C1 segment of cervical spinal cord (tissue), 14 donors: ENCODE data around the gene GPC3.
"Not testable (repeated sequence)": the region's sequence is repeated elsewhere in the genome, so short reads cannot be mapped to it uniquely, and the experiment has no call there.

Experiments
- DNase-seq, 14 donors: peaks; one replicate each; lab custom pipeline; 2025; lab: John Stamatoyannopoulos, UW

Gene GPC3

DNA sequence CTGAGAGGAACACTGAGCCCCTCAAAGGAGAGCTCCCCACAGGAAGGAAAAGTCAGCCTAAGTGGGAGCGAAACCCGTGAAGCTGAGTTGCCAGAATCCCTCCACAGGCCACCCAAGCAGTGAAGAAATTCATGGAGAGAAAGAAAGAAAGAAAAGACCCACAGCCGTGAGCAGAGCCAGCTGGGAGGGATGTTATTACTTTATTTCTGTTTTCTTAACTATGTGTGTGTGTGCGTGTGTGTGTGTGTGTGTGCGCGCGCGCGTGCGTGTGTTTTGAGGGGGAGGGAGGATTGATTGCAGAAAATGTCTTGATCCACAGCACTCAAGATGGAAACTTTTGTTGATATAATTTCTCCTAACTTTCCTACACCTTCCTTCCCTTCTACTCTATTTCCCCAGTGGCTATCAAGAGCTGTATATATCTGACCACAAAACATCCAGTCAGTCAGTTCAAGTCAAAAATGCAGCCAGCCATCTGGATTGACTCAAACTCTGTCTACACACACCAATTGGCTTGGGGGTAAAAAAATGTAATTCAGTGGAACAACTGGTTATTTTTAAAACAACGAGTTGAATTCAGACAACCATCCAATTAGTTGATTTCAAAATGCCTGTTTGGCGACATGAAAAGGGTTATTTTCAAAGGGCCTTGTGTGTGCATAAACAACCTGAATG lies 13.8 kb upstream of the GPC3 start:
- DNase-seq, result no peak

DNA sequence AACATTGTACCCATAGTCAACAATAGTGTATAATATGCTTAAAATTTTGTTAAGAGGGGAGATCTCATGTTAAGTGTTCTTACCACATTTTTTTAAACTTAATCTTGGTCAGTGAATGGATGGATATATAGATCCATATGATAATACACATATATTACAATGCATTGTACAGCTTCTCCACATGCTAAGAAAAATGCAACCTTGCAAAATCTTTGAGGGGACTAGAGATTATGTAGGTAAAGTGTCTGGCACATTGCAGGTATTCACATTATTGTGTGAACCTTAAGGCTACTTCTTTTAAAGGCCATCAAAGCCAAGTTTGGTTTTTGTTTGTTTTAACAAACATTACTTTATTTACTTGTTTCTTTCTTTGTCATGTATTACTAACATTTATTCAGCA lies 10.4 kb upstream of the GPC3 start:
- DNase-seq, result no peak

DNA sequence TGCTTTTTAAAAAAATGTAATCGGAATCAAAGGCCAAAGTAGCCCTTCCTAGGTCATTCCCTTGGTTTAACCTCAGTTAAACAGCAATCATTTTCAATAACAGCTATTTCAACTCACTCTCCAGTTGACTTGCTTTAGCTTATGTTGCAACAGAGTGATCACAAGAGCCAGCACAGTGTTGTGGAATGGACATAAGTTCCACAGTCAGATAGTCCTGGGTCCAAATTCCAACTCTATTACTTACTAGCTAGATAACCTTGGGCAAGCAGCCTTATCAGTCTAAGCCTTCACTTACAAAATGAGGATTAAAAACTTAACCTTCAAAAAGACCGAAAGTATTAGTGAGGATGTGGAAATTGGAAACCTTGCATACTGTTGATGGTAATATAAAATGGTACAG lies 9.2 kb upstream of the GPC3 start:
- DNase-seq, result no peak

DNA sequence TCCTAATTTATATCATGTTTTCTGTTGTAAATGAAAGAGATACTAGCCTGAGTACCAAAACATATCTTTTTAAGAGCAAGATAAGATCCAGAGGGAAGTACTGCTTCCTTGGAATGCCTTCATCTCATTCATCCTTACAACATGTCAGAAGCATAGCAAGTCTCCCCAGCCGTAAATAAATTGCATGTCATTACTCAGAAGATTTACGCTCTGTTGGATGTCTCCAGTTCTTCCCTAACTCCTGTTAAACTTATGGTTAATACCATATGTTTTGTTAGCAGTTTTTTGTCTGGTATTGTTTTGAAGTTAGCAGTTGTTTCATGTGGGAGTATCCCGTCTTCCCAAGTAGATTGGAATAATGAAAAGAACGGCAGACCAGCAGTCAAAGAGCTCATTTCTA lies 7.5 kb upstream of the GPC3 start:
- DNase-seq, result no peak

DNA sequence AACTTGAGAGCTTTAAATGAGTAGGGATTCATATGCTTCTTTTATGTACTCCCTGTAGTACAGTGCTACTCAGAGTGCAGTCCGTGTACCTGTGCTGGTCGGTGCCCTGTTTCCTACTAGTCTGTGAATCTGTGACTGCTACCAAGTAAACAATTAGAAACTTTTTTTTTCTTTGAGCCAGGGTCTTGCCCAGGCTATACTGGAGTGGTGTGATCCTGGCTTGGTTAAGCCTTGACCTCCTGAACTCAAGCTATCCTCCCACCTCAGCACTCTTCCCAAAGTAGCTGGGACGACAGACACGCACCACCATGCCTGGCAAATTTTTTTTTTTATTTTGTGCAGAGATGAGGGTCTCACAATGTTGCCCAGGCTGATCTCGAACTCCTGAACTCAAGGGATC lies 6.4 kb upstream of the GPC3 start:
- DNase-seq, result no peak

DNA sequence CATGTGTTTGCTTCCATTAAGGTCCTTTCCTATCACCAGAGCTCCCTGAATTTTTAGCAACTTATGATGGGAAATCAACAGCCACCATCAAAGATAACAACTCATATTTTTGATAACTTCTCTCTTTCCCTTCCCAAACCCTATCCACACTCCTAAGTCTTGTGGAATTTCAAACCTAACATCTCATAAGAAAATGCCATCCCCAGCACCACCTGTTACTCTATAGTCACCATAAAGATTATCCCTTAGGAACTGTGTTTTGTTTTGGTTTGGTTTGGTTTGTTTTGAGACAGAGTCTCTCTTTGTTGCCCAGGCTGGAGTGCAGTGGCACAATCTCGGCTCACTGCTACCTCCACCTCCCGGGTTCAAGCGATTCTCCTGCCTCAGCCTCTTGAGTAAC lies 5.7 kb upstream of the GPC3 start:
- DNase-seq, result not testable (repeated sequence)

DNA sequence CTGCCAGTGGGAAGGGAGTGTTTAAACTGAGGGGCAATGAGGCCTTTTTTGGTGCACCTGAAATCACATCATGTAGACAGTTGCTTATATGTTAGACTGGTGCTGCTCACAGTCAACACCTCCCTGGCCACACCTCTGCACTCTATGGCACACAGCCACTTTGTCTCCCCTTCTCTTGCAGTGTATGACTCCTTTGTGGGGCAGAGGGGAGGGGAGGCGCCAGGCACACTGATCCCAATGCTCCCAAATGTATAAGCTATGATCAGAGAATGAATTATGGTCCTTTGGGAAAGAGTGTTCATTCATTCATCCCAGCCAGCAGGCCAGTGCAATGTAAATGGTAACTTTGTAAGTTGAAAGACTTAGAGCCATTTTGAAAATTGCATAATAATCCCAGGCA lies 4.6 kb upstream of the GPC3 start:
- no peak for DNase-seq

DNA sequence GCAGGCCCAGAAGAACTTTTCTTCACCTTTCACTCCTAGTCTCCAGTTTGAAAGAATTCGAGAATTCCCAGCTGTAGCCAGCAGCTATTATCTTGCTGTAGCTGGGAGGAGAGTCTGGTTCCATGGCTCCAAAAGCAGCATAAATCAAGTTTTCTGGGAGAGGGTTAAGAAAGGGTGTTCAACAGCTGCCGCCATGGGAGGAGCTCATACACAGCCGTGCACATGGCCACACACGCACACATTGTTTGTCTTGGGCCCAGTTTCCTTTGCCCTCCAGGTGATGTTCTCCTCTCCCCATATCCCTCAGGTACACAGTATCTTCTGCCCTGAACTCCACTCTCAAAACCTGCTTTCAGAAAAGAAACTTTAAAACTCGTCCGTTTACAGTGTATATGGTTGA lies 4.1 kb upstream of the GPC3 start:
- DNase-seq, result no peak

DNA sequence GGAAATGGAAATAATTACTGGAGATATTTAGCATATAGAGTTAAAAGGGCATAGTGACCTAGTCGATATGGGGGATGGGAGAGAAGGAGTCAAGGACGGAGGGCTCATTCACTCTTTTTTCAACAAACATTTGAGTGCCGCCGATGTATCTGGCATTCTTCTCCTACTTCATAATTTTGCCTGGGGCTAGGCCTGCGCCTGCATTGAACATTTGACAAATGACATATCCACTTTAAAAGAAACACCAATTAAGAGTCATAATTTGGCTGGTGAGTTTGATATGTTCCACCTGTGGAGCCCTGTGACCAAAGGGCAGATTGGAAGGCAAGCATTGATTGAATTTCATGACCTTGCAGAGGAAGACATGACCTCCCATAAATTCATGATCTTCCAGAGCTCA lies 2.6 kb upstream of the GPC3 start:
- DNase-seq, result no peak

DNA sequence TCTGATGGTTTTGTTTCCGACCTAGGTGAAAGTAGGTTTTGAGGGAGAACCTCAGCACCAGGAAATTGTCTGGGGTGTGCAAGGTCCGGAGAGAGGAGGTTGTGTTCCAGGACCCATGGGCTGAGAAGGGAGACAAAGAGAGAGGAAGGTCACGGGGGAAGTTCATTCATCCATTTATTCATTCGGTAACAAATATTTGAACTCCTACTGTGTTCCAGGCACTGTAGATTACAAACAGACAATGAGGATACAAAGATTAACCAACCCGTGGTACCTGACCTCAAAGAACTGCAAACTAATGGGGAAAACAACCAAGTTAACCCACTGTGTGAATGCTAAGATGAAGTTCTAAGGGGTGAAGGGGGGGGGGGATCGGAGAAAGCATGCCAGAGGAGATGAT lies 1.8 kb upstream of the GPC3 start:
- no peak for DNase-seq

DNA sequence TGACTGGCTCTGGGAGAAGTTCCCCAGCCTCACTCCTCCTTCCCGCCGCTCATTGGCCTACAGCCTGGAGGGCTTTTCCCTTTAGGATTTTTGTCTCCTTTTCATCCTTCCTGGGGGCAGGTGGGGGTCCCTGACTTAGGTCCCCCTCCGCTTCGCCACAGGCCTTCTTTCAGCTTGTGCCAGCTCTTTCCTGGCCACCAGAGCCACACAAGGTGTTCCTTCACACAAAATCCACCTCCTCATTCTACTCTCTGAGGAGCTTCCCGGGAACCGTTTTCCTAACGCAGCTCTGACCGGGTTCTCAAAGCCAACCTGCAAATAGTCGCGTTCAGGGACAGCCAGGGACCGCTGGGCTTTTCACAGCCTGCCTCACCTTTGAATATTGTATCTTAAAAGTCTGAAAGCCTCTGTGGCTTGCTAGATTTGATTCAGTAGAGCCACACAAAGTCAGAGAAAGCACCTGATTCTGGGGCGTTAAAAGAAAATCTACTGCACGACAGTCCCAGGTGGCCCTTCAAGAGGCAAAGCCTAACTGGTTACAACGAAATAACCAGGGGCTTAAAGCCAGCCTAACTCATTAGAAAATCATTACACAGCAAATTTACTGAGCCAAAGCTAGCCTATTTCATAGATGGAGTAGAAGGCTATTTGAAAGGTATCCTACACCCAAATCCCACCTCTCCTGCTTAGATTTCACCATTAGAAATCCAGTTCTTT lies 731 bp upstream of the GPC3 start:
- DNase-seq, result peak in 1 of 14 donors; percentile 7

DNA sequence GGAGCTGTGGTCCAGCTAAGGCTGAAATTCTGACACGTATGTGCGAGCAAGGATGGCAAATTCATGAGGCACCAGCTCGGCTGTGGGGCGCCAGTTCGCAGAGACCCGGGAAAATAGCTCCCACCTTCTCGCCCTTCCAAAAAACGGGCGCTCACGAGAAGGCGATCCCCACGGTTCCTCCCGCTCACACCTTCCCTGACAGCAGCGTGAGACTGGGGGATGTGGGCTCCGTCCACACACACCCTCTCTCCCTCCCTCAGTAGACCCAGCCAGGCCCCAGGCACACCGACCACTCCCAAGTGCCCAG lies 584 bp downstream of the GPC3 start:
- DNase-seq, result no peak

DNA sequence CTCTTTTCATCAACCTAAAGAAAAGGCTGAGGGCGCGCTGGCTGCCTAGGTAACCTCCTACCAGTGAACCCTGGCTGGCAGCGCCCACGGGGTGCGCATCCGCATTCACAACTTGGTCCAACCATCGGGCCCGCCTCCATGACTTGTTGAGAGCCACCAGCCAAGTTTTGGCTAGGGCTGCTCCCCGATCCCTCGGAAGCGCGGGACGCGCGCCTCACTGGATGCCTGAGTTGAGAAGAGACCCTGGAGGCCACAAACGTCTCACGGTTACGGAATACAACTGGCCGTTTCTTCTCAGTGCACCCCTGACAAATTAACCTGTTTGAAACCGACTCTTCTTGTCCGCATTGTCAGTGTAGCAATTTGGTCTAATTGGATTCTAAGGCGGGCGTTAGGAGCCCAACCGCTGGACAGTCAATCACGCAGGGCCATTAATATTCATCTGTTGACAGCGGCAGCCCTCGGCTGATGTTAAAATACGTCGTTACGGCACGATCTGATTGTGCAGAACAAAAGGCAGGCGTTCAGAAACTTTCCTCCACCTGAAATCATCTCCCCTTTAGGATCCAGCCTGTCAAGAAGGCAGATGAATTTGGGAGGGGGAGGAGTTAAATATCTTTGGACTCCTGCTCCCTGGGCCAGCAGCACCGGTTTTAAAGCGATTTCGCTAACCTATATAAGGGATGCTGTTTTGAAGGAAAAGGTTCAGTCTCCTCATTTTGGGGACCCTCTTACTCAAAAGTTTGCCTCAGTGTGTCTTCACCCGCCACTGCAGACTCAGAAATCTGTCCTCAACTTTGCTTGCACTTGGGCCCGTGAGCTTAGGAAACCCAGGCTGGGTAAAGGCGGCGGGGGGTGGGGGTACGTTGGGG lies 1.2 kb downstream of the GPC3 start:
- no peak for DNase-seq

DNA sequence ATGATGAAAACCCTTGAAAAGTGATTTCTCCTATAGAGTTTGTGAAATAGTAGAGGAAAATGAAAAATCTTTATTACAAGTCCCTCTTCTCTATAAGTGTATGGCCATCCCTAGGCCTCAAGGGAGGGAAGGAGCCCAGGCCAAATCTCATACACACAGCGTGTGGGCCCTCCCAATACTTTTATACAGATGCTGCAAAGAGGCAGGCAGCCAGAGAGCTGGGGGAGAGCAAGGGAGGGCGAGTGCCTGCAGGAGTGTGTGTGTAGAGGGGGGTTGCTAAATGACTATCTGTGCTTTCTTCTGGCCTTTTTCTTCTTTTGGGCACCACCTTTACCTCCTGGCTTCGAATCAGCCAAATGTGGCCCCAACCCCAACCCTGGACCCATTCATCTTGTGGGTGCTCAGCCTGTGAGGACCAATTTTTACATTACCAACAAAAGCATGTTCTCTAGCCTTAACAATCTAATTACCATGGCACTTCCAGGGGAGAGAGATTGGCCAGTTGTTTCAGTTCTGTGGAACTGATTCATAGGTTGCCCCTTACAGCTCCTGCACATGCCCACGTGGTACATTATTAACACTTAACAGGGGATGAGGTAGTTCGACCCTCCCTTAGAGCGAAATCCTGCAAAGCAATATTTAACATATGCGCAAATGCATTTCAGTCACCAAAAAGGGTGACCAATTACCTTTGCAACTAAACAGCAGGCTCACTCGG lies 2.0 kb downstream of the GPC3 start:
- DNase-seq, result no peak

DNA sequence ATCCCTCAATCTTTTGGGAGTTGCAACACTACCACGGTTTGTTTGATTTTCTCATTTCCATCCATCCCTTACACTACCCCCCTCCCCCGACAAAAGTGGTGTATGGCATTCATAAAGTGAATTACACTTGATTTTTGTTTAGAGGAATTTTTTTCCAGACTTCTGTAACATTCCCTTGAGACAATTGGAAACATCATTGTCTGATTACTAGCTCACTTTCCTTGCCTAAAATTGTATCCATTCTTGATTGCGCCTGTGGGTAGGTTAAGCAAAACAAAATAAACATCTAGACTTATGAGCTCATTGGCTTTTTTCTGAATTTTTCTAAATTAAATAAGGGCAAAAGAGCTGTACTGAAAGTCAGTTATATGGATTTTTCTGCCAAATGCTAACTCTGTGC lies 3.5 kb downstream of the GPC3 start:
- no peak for DNase-seq

DNA sequence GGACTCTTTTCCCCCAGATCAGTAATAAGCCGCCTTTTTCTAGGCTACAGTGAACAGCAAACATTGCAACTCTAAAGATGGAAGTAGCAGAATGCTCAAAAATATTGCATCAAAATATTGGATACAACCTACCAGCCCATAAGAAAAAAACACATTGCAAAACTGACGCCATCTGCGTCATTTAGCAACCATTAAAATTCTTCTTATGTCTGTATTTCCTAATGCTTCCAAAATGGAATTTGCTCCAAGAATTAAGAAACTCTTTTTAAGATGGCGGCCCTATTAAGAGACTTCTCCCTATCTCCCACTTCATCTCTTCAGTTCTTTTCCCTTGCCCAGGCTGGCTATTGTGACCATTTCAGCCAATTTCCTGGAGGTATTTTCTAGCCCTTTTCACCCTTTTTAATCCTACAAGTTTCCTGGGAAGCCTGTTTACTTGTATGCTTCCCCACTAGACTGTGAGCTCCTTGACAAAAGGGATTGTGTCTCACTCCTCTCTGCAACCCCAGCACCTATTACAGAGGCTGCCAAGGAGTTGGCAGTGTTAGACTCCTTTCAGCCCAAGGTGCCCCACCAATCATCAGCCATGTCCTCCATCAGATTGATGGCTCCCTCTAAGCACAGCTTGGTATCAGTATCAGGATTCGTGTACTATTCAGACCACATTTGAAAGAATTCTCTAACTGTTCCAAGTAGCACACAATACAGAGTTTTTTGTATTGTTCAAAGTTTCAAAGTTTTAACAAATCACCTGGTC lies 4.4 kb downstream of the GPC3 start:
- no peak for DNase-seq

DNA sequence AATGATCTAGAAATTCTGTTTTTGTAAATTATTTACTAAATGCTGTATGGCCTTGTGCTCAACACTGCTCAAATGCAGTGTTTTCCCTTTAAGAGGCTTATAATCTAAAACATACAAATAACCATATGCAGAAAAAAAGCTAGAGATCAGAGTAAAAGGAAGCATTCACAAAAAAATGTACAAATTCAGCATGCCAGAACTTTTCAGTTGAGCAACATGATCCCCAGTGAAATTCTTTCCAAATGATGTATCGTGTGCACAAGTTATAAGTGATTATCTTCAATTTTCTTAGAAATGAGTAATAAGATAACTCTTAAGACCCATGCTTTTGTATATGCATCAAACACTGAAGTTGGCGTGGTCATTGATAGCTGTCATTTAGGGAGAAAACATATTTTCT lies 5.0 kb downstream of the GPC3 start:
- DNase-seq, result no peak

DNA sequence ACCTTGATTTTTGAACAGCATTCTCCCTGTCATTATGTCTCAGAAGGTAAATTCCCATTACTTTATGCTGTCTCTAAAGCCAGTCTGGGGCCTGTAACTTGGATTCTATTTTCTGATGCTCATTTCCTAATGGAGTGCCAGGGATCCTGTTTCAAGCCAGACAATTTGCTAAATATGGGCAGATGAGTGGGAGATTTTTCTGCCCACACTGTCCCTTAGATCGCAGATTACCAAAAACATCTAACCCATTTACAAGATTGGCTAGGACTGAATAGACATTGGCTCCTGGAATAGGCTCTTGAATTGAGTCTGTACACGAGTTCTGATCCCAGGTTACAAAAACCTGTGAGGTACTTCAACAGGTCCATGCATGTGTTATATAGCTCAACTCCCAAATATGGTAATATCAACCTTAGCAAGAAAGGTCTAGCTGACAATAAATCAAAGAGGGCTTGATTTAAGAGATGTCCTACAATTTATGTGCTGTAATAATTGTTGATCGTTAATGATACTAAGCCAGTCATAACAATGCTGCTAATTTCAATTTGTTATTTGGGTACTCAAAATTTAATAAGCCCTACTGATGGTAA lies 5.7 kb downstream of the GPC3 start:
- DNase-seq, result no peak

DNA sequence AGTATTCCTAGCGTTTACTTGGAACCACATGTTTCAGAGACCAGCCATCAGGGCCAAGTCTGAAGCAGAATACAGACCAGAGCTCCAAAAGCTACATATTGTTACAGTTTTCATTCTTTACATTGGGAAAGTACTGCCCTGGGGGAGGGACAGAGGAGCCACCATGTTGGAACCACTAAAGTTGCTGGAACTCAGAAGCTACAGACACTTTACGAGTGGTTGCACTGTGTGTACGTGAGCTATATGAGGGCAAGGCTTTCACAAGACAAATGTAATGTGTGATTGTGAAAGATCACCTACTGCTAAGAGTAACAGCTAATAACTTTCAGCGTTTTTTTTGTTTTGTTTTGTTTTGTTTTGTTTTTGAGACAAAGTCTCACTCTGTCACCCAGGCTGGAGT lies 11.7 kb downstream of the GPC3 start:
- DNase-seq, result no peak

DNA sequence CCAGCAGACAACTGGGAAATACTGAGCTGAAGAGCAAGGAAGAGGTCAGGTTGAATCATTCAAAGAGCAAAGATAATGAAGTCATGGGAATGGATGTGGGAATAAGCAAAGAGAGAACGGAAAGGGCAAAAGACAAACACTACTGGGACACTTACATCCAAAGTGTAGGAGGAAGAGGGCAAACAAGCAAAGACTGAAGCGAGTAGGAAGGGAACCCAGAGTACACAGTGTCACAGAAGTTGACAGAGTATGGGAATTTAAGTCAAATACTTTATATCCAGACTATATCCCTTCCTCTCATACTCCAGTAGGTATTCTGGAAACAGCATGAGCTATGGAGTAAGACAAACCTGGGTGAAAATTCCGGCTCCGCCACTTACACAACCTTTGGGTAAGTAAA lies 12.5 kb downstream of the GPC3 start:
- DNase-seq, result no peak

DNA sequence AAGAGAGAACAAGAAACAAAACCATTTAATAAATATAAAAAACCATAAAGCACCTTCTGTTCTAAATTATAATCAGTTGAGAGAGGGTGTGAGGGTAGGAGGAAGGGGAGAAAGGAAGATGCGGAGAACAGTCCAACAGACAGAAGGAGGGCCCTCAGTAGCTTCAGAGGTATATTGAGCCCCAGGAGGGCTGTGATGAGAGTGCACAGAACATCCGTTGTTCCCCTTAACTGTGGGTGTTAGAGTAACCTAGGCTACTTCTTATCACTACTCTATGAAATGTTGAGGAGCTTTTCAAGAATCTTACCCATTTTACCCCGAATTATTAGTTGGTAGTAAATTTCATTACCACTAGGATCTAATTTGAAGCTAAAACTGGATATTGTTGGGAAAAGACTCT lies 13.8 kb downstream of the GPC3 start:
- DNase-seq, result no peak
